GM18505 (cell line): ENCODE measurements around the gene MARS1.

Experiments
- ATAC-seq: cut with Tn5 transposase; IDR thresholded peaks from one replicate; pipeline ENCODE4 v1.9.1; 2021; ENCODE audit not compliant: unreplicated experiment
- POLR2A ChIP-seq: IDR thresholded peaks from 4 replicates; pipeline ENCODE4 v1.6.1; 2011; ENCODE audit warnings: borderline replicate concordance; ENCODE audit not compliant: insufficient read depth, insufficient read length; ENCODE audit errors: extremely low read depth

The MARS1 gene

GRCh38 chr12:57452937-57453509, 34.8 kb upstream of the MARS1 start:
- no peak for ATAC-seq
- TF ChIP-seq POLR2A, result no peak

GRCh38 chr12:57454213-57454565, 33.7 kb upstream of the MARS1 start:
- no peak for TF ChIP-seq POLR2A
- no peak for ATAC-seq

- no peak for ATAC-seq
- TF ChIP-seq POLR2A, result no peak
These were observed 33.1 kb upstream of the MARS1 start, which contains the start of gene INHBE for GRCh38 chr12:57454566-57455373. INHBE (plus strand) TSS chr12:57455307; CDS start chr12:57455537, 230 bp downstream.

GRCh38 chr12:57455374-57456144, 32.3 kb upstream of the MARS1 start:
- no peak for TF ChIP-seq POLR2A
- ATAC-seq, result no peak

- no peak for ATAC-seq
- no peak for TF ChIP-seq POLR2A
These were observed 31.6 kb upstream of the MARS1 start for GRCh38 chr12:57456145-57456700.

- no peak for TF ChIP-seq POLR2A
- no peak for ATAC-seq
These were observed 31.0 kb upstream of the MARS1 start for GRCh38 chr12:57456737-57457490.

- no peak for TF ChIP-seq POLR2A
- no peak for ATAC-seq
These were observed 29.2 kb upstream of the MARS1 start for GRCh38 chr12:57458665-57459054.

- TF ChIP-seq POLR2A, result peak; percentile 82
- ATAC-seq, result peak; percentile 49
These were observed 28.7 kb upstream of the MARS1 start for GRCh38 chr12:57459055-57459749.

GRCh38 chr12:57459750-57460467, 28.0 kb upstream of the MARS1 start, which contains the start of gene GLI1:
GLI1 (plus strand) TSS chr12:57459785; CDS start chr12:57463692, 3,907 bp downstream.
- no peak for TF ChIP-seq POLR2A
- no peak for ATAC-seq

- ATAC-seq, result no peak
- no peak for TF ChIP-seq POLR2A
These were observed 27.4 kb upstream of the MARS1 start for GRCh38 chr12:57460468-57460784.

- no peak for TF ChIP-seq POLR2A
These were observed 27.0 kb upstream of the MARS1 start for GRCh38 chr12:57460841-57461275.

More at GRCh38 chr12:57460841-57461275, 27.0 kb upstream of the MARS1 start:
- no peak for ATAC-seq
